HG03060 (cell line): ENCODE results near the gene IL17C.
A peak's percentile ranks its signal among the peaks of the same experiment; 100 is the strongest.

Experiments used
- ATAC-seq: cut with Tn5 transposase; IDR thresholded peaks from one replicate; pipeline ENCODE4 v1.9.1; 2021; ENCODE audit warnings: low read depth, moderate number of reproducible peaks; ENCODE audit not compliant: unreplicated experiment

Gene IL17C

GRCh38 chr16:88680554-88681083 is 42.2 kb downstream of the IL17C start:
- no peak for ATAC-seq

GRCh38 chr16:88681084-88681680 is 42.8 kb downstream of the IL17C start:
- ATAC-seq, result no peak

- ATAC-seq, result peak; percentile 60
These were observed 43.5 kb downstream of the IL17C start for GRCh38 chr16:88681709-88682451.

DNA sequence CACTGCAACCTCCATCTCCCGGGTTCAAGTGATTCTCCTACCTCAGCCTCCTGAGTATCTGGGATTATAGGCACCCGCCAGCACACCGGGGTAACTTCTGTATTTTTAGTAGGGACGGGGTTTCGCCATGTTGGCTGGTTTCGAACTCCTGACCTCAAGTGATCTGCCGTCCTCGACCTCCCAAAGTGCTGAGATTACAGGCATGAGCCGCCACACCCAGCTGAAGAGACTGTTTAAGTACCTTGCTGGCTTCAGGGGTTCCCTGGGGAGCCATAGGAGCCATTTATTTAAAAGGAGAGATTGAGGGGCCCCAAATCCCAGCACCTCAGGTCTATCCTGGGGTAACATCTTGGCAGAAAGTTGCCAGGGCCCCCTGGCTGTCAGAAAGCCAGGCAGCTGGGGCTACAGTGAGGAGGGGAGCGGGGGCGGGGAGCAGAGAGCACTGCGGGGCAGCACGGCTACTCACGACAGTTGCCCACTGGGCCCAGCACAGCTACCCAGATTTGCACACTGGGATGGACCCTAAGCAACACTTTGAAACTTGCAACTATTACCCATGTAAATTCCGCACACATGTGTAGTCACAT is 46.3 kb downstream of the IL17C start:
- ATAC-seq, result no peak

- ATAC-seq, result no peak
These were observed 47.0 kb downstream of the IL17C start for GRCh38 chr16:88685156-88686061.

DNA sequence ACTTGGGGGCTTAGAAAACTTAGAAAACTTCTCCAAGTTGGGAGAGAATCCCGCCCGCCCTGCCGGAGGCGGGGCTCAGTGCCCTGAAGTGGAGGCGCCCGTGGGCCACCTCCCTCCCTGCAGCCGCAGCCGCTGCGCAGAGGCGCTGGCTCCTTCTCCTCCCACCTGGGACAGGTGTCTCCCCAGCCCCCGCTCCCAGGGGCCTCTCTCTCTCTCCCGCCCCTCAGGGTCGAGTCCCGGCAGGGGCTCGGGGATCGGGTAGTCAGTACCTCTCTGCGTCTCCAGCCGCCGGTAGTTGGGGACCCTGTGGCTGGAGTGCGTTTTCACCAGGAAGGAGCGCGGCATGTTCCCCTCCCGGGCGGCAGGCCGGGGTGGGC is 47.7 kb downstream of the IL17C start:
- ATAC-seq, result no peak

DNA sequence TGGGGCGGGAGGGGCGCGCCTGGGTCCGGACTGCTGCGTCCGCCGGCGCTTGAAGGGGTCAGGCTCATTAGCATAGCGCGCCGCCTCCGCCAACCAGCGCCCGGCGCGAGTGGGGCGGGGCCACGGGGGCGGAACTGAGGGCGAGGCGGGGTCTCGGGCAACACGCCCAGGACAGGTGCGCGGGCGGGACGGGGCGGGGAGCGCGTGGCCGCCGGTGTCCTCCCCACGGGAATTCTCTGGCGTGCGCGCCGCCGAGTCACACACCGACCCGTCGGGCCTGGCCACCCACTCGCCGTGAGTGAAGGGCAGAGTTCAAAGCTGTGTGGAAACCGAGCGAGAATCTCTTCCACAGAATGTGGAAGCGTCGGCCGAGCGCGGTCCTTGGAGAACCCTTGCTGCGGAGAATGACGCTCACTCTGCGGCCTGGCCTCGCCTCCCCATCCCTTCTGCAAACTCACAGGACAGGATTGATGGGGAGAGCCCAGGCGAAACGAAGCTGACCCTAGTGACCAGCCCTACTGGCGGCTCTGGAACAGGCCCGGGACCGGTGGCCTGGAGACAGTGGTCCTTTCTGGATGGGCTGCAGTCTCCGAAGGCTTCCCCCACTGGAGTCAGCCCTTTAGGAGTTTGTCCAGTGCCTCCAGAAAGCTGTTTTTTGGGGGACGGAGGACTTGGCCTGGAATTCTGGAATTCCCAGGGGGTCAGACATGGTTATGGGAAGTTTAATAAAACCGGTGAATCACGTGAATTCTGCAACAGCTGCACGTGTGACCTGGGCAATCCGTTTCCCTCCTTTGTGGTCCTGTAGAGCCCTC is 48.3 kb downstream of the IL17C start, which contains the start of gene SNAI3:
SNAI3 (minus strand) TSS at position 69 of the 815 bp plus-strand sequence. CDS start 101 bp downstream, outside the sequence.
- no peak for ATAC-seq

- no peak for ATAC-seq
These were observed 48.8 kb downstream of the IL17C start for GRCh38 chr16:88687254-88687576.

- no peak for ATAC-seq
These were observed 49.3 kb downstream of the IL17C start for GRCh38 chr16:88687676-88688012.

DNA sequence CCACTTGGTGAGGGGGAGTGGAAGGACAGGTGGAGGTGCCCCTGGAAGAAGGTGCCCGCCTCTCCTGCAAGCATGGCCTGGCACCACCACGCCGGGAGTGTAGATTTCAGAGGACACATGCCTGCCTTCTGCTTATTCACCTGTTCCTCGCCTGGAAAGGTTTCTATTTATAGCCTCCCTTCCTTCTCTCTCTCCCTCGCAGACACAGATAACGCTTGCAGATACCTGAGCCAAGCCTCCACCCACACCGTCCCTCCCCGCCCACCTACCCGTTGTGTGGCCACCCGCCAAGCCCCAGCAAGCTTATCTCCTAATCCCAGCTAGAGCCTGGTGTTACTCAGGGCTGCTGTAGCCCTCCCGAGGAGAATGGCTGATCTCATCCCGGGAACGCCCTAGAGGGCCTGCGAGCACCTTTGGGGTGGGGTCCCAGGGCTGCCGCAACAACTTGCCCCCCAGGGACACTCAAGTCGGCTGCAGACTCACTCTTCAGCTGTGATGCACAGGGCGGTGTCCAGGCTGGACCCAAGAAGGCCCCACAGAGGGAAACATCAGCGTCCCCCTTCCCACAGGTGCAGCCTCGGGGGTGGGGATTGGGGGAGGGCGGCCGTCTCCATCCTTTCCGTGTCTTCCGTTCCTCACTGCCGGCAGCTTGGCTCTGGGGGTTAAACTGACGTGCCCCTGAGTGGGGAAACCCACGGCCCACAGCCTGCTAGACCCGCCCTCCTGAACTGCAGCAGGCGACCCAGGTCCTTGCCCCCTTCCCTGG is 49.8 kb downstream of the IL17C start:
- no peak for ATAC-seq
